HG02981 (cell line): Measurements from ENCODE around the gene PIM1.
"Not testable (repeated sequence)": the region's sequence is repeated elsewhere in the genome, so short reads cannot be mapped to it uniquely, and the experiment has no call there.

Experiments used
- ATAC-seq: cut with Tn5 transposase; IDR thresholded peaks from one replicate; pipeline ENCODE4 v1.9.1; 2021; ENCODE audit warnings: mild to moderate bottlenecking, moderate library complexity; ENCODE audit not compliant: unreplicated experiment

Gene PIM1

DNA sequence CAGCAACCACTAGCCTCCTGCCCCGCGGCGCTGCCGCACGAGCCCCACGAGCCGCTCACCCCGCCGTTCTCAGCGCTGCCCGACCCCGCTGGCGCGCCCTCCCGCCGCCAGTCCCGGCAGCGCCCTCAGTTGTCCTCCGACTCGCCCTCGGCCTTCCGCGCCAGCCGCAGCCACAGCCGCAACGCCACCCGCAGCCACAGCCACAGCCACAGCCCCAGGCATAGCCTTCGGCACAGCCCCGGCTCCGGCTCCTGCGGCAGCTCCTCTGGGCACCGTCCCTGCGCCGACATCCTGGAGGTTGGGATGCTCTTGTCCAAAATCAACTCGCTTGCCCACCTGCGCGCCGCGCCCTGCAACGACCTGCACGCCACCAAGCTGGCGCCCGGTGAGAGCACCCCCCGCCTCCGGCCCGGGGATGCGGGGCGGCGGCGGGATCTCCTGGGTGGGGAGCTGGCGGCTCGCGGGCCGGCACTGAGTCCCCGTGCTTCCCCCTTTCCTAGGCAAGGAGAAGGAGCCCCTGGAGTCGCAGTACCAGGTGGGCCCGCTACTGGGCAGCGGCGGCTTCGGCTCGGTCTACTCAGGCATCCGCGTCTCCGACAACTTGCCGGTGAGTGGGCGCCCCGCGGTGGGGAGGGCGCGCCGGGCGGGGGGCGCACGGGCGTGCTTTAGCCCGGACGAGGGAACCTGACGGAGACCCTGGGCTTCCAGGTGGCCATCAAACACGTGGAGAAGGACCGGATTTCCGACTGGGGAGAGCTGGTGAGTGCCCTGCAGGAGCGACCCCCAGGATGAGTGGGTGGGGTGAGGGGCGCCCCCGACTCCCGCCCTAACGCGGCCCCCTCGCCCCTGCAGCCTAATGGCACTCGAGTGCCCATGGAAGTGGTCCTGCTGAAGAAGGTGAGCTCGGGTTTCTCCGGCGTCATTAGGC lies 585 bp downstream of the PIM1 start:
- peak; percentile 20 for ATAC-seq

DNA sequence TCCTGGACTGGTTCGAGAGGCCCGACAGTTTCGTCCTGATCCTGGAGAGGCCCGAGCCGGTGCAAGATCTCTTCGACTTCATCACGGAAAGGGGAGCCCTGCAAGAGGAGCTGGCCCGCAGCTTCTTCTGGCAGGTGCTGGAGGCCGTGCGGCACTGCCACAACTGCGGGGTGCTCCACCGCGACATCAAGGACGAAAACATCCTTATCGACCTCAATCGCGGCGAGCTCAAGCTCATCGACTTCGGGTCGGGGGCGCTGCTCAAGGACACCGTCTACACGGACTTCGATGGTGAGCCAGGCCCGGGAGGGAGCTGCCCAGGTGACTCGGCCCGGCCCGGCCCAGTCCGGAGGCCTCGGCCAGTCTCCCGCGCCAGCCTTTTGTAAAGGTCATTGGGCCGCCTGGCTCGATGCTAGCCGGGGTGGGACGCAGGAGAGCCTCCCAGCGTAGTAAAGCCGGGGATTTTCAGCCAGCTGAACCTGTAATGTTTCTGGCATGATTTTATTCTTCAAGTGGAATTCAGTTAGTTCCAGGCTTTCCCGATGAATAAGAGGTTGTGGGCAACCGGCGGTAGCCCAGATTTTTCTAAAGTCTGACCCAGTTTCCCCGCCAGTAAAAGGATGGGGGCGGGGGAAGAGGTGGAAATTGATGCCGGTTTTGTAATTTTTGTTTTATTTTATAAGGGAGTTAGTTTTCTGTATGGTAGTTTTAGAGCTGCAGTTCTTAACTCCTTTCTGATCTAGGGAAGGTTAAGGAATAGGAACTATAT lies 1.4 kb downstream of the PIM1 start:
- no peak for ATAC-seq

DNA sequence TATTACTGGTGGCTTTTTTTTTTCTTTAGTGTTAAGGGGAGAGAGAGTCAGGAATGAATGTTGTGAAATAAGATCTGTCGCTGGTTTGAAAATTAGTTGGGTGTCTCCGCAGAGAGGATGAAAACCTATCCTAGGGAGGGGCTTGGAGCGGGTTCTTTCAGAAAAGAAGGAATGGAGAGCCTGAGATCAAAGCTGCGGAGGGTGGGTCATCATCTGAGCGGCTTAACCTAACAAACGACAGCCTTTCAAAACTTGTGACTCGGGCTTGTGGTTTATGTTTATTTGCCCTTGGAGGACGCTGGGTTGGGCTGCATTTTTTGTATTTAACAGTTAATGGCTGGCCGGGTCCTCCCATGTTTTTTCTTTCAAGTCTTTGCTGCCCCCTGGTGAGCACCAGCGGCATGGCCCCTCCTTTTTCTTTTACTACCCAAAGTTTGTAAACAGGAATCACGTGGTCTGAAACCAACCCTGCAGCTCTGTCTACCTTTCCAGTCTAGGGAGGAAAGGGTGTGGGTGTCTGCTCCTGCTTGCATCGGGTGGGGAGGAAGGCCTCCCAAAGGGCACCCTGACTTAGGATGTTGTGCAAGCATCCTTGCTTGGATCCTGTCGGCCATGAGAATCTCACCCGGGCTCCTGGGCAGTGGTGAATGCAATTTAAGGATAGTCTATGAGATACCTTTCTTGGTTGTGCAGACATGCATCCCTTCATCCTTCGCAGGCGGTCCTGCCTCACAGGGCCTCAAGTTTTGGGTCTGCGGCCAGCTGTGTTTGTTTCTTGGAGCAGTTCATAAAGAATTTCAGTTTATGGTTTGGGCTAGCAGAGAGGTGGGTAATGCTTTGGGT lies 2.2 kb downstream of the PIM1 start:
- no peak for ATAC-seq

DNA sequence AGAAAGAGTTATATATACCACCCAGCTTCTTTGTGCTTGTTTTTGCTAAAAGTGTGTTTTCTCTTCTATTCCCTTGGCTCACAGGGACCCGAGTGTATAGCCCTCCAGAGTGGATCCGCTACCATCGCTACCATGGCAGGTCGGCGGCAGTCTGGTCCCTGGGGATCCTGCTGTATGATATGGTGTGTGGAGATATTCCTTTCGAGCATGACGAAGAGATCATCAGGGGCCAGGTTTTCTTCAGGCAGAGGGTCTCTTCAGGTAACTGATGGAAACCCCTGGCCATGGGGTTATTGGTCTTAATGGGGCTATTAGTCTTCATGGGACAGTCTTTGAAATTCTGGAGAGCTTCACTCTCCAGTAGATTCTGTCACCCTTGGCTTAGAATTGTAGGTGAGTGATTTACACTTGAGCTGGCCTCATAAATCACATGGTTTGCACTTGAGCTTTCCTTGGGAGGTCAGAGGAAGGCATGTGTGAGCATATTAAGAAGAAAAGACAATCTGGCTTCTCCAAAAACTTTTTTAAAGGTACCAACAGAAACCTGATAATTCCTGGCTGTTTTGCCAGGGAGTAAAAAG lies 3.0 kb downstream of the PIM1 start:
- no peak for ATAC-seq

DNA sequence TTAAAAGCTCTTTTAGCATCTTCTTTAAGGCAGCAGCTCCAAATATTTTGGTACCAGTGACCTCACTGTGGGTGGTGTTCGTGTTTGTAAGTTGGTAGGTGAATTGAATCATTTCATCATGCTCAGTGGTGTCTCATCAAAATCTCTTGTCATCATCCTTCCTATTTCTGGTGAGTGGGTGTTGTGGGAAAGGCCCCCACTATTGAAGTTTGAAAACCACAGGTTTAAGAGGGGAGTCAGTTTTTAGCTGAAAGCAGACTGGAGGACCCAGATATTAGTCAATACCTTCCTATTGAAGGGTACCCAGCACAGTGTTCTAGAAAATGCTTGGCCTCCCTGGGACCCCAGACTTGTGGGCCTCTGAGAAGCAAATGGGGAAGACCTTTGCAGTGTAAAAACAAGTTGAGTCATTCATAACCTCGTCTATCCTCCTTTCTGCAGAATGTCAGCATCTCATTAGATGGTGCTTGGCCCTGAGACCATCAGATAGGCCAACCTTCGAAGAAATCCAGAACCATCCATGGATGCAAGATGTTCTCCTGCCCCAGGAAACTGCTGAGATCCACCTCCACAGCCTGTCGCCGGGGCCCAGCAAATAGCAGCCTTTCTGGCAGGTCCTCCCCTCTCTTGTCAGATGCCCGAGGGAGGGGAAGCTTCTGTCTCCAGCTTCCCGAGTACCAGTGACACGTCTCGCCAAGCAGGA lies 3.7 kb downstream of the PIM1 start:
- no peak for ATAC-seq

DNA sequence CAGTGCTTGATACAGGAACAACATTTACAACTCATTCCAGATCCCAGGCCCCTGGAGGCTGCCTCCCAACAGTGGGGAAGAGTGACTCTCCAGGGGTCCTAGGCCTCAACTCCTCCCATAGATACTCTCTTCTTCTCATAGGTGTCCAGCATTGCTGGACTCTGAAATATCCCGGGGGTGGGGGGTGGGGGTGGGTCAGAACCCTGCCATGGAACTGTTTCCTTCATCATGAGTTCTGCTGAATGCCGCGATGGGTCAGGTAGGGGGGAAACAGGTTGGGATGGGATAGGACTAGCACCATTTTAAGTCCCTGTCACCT lies 4.2 kb downstream of the PIM1 start:
- ATAC-seq: no peak

DNA sequence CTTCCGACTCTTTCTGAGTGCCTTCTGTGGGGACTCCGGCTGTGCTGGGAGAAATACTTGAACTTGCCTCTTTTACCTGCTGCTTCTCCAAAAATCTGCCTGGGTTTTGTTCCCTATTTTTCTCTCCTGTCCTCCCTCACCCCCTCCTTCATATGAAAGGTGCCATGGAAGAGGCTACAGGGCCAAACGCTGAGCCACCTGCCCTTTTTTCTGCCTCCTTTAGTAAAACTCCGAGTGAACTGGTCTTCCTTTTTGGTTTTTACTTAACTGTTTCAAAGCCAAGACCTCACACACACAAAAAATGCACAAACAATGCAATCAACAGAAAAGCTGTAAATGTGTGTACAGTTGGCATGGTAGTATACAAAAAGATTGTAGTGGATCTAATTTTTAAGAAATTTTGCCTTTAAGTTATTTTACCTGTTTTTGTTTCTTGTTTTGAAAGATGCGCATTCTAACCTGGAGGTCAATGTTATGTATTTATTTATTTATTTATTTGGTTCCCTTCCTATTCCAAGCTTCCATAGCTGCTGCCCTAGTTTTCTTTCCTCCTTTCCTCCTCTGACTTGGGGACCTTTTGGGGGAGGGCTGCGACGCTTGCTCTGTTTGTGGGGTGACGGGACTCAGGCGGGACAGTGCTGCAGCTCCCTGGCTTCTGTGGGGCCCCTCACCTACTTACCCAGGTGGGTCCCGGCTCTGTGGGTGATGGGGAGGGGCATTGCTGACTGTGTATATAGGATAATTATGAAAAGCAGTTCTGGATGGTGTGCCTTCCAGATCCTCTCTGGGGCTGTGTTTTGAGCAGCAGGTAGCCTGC lies 4.8 kb downstream of the PIM1 start:
- ATAC-seq: no peak

DNA sequence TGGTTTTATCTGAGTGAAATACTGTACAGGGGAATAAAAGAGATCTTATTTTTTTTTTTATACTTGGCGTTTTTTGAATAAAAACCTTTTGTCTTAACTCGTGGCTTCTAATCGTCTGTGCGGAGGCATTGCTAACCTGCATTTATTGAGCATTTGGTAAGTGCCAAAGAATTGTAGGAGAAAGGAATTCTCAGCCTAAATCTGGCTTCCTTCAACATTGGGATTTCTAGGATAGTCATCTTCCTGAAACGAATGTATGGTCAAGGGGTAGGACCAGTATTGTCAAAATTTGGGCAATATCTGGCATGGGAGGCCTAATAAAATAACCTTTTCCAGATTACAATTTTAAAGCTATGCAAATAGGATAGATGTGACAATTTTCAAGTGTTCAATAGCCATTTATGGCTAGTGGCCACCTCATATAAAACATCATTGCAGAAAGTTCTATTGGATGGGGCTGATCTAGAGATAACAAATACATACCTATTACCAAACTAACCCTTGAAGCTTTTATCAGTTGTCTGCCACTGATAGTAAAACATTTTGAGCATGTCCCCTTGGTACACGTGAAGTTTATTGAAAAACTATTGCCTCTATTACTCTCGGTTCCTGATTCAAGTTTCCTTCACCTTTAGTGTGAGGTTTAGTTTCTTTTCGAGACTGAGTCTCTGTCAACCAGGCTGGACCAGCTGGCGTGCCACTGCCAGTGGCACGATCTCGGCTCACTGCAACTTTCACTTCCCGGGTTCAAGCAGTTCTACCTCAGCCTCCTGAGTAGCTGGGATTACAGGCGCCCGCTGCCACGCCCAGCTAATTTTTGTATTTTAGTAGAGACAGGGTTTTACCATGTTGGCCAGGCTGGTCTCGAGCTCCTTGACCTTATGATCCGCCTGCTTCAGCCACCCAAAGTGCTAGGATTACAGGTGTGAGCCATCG lies 5.6 kb downstream of the PIM1 start:
- peak; percentile 47 for ATAC-seq

DNA sequence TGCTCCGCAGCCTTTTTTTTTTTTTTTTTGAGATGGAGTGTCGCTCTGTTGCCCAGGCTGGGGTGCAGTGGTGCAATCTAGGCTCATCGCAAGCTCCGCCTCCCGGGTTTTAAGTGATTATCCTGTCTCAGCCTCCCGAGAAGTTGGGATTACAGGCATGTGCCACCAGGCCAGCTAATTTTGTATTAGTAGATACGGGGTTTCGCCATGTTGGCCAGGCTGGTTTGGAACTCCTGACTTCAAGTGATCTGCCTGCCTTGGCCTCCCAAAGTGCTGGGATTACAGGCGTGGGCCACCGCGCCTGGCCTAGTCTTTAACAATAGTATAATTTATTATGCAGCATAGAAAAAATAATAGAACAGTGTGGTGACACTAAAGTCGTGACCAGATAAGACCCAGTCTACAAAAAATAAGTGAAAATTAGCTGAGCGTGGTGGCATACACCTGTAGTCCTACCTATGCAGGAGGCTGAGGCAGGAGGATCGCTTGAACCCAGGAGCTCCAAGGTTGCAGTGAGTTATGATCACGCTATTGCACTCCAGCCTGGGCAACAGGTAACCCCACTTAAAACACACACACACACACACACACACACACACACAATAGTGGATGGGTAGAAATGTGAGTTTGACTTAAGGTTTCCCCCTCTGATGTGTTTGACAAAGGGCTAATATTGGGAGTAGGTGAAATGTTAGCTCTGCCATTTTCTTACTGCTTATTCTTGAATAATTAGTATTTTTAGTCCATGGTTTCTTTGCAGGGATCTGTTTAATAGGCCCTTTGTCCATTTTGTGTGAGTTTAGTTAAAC lies 6.5 kb downstream of the PIM1 start:
- no peak for ATAC-seq

DNA sequence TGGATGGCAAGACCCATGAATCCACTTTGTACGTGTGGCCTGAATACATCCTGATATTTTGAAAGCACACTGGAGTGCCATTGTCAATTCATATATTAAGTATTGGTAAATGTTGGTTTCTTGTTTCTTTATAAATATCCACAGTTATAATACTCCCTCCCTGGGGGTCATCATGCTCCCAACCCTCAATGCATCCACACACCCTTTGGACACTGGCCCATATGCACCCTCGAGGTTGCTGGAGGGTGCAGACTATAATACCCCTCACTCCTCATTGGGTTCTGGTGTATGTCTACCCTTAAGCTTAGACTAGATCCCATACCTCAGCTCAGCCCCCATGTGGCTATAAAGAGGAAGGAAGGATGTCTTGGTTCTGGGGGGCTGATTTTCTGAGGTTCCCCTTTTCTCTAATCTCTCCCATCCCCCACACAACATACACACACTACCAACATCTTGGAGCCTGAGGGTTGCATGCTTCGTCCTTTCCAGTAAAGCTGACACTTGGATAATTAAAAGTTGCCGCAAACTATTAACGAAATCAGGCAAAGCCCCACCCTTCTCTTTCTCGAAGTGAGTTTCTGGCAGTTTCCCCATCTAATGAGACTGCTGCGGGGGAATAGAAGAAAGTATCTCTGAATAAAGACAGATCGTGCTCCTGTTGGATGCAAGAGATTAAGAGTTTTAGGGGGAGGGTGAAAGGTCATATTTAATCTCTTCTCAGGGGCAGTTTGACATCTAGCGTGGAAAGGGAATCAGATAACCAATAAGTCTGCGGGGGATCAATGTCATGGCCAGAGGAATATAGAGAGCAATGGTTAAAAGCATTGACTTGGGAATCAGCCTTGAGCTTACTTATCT lies 7.4 kb downstream of the PIM1 start:
- no peak for ATAC-seq

DNA sequence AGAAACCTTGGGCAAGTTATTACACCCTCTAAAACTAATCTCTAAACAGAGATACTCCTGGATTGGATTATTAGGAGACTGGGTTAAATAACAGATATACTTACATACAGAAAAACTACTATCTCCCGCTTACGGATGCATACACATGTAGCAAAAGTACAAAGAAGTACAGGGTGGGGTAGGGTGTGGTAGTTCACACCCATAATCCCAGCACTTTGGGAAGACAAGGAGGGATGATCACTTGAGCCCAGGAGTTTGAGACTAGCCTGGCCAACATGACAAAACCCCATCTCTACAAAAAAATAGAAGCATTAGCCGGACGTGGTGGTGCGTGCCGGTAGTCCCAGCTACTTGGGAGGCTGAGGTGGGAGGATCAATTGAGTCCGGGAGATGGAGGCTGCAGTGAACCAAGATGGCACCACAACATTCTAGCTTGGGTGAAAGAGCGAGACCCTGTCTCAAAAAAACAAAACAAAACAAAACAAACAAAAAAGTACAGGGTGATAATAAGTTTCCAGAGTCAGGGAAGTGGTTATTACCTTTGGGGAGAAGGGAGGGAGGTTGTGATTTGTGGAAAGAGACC lies 8.1 kb downstream of the PIM1 start:
- no peak for ATAC-seq

DNA sequence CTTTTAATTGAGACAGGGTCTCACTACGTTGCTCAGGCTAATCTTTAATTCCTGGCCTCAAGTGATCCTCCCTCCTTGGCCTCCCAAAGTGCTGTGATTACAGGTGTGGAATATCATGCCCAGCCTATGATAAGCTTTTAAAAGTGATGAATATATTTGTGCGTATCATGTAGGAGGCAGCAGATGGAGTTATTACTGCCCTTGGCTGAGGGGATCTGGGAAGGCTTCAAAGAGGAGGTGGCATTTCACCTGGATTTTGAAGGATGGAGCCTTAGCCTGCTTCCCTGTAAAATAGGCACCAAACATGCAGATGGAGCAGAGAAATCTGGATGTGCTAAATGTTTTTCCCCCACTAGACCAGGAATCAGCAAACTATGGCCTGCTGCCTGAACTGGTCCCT lies 10.1 kb downstream of the PIM1 start:
- ATAC-seq: no peak

DNA sequence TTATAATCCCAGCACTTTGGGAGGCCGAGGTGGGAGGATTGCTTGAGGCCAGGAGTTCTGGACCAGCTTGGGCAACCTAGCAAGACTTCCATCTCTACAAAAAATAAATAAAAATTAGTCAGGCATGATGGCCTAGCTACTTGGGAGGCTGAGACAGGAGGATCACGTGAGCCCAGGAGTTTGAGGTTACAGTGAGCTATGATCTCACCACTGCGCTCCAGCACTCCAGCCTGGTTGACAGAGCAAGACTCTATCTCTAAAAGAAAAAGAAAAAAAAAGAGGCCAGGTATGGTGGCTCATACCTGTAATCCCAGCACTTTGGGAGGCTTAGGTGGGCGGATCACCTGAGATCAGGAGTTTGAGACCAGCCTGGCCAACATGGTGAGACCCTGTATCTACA lies 10.7 kb downstream of the PIM1 start:
- ATAC-seq: not testable (repeated sequence)

DNA sequence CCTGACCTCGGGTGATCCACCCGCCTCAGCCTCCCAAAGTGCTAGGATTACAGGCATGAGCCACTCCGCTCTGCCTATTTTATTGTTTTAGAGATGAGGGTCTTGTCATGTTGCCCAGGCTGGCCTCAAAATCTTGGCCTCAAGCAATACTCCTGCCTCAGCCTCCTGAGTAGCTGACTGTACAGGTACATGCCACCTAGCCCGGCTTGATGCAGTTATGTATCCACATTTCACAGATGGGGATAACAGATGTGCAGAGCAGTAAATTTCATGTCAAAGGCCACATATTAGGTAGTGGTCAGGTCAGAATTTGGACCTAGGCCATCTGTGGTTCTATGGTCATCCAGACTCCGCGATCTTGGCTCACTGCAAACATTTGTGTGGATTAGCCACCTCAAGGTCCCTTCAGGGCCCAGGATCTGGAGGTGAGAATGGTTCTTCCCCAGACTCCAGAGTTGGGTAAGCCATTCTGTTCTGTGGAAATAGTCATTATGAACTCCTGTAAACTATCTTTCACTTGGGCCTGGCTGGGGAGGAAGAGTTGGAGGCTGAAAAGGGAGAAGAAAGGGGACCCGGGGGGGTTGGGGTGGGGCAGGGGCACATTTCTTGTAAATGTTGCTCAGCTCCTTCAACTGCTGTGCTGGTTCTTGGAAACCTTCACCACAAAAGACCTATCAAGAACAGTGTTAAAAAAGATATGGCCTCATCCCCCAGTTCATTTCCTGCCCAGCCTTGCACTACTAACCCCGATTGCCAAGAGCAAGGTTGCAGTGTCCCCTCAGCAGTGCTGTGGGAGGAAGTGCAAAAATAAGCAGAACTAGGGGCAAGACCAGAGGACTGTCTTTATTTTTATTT lies 13.0 kb downstream of the PIM1 start:
- no peak for ATAC-seq

DNA sequence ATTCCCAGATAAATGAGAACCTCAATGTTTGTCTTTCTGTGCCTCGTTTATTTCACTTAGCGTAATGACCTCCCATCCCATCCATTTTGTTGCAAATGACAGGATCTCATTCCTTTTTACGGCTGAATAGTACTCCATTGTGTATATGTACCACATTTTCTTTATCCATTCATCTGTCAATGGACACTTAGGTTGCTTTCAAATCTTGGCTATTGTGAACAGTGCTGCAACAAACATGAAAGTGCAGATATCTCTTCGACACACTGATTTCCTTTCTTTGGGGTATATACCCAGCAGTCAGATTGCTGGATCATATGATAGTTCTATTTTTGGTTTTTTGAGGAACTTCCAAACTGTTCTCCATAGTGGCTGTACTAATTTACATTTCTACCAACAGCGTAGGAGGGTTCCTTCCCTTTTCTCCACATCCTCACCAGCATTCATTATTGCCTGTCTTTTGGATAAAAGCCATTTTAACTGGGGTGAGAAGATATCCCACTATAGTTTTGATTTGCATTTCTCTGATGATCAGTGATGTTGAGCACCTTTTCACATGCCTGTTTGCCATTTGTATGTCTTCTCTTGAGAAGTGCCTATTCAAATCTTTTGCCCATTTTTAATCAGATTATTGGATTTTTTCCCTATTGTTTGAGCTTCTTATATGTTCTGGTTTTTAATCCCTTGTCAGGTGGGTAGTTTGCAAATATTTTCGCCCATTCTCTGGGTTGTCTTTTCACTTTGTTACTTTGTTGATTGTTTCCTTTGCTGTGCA lies 16.2 kb downstream of the PIM1 start:
- not testable (repeated sequence) for ATAC-seq
